HG03520 (cell line): ENCODE results near the gene TRIM14.

Experiments
- ATAC-seq: cut with Tn5 transposase; IDR thresholded peaks from one replicate; pipeline ENCODE4 v1.9.1; 2021; ENCODE audit warnings: mild to moderate bottlenecking, moderate library complexity; ENCODE audit not compliant: unreplicated experiment

Gene TRIM14

DNA sequence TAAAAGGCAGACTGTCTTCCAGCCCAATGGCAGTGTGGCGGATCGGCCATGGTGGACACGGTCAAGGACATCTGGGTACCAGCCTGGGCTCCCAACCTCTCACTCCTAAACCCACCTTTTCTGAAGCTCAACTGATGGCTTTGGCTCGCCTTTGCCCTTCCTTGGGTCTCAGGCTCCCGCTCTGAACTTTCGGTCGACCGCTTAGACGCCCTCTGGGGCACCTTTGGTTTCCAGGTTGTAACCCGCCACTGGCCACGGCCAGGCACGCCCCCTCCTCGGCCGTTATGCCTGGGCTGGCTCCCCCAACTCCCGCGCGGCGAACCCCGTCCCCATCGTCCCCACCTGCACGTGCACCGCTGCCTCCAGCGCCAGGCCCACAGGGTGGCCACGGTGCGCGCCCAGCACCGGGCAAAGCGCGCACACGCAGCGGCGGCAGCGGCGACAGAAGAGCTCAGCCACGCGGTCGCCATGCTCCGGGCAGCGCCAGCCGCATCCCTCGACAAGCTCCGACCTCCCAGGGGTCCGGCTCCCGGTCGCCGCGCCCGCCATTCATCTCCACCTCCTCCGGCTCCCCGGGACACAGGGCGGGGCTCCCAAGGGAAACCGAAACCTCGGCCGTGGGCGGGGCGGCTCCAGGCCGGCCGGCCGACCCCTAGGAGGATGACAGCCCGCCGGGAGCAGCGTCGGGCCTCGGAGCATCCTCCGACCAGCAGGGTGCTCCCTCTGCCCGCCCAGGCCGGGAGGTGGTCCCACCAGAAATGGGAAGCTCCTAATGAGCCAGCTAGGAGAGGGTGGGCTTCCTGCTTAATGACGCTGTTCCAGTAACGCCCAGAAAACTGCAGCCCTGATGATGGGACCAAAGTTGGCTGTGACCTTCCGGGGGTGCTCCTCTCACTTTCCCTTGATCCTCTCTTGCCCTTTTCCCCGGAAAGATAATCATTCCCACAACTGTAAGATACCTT is at the start of gene TRIM14:
Gene TRIM14, minus strand, starts transcription at position 583 of the 962 bp plus-strand sequence. Its CDS starts 34 bp downstream, at position 549.
- ATAC-seq: peak; percentile 45

DNA sequence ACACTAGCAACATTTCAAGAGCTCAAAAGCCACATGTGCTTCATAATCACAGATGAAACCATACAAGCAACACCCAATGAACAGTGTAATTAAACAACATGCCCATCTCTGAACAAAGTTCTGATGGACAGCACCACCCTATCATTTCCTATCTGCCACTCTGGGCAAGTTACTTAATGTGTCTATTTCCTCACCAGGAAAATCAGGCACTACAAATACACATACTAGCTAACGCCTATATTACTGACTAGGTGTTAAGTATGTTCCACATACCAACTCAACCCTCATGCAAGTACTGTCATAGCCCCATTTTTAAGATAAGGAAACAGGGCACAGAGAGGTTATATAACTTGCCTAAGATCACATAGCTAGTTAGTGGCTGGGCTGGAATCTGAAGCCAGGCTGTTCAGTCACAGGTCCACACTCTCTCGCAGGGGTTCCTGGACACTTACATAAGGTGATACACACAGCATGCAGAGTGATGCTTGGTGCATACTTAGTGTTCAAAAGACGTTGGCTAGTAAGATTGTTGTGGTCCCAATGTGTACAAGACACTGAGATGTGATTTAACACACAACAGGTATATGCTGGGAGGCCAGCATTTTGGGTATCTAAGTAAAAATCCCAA is 49.2 kb upstream of the TRIM14 start:
- ATAC-seq: no peak

DNA sequence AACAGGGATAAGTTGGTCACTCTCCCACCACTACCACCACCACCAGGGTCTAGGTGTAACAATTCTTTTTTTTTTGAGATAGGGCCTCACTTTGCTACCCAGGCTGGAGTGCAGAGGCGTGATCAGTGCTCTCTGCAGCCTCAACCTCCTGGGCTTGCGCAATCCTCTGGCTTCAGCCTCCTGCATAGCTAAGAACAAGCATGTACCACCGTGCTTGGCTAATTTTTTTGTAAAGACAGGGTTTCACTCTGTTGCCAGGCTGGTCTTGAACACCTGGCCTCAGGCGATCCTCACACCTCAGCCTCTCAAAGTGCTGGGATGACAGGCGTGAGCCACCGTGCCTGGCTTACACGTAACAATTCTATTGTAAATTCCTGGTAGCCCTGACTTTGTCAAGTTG is 45.9 kb upstream of the TRIM14 start:
- no peak for ATAC-seq

DNA sequence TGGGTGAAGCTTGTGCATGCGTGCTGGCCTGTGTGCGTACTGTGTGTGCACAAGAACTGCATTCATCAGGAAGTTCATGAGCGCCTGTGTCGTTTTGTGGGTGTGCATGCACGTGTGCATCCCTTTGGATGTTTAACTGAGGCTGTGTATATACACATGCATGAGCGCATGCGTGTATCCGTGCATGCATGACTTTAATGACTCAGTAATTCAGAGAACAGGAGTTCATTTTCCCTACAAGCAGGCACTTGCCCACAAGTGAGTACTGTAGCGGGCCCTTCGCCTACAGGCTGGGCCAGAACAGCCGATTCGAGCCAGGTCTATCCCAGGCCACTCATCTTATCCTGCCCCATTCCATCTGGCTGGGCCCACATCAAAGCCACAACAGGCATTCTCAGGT is 43.6 kb upstream of the TRIM14 start:
- ATAC-seq: no peak

DNA sequence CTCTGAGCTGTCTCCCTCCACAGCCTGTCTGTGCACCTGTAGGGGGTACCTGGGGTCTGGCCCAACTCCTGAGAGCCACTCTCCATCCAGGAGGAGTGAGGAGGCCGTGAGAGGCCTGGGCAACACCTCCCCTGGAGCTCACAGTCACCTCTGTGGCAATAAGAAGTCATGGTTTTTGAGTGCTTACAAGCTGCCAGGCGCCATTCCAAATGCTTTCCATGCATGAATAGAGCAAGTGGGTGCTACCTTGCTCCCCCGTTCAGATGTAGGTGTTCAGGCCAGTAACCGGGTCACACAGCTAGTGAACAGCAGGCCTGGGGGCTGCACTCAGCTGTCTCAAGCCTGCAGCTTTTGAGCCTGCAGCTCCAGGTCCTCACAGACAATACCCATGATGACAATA is 42.8 kb upstream of the TRIM14 start:
- no peak for ATAC-seq

DNA sequence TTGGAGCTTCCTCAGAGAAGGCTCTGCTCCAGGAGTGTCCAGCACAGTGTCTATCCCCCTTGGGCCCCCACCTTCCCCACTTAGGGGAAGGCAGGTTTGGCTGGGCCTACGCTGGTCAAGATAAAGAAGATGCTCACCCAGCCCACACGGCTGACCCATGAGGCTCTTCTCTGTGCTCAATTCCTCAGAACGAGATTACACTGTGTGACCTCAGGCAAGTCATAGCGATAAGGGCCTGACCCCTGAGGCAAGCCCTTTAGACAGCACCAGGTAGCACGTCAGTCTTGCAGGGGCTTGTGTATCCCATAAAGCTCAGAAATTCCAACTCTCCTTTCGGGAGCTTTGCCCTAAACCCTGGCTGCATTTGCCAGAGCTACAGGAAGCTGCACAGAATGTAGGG is 40.8 kb upstream of the TRIM14 start:
- ATAC-seq: no peak

GRCh38 chr9:98159301-98159700 is 40.3 kb upstream of the TRIM14 start:
- no peak for ATAC-seq

DNA sequence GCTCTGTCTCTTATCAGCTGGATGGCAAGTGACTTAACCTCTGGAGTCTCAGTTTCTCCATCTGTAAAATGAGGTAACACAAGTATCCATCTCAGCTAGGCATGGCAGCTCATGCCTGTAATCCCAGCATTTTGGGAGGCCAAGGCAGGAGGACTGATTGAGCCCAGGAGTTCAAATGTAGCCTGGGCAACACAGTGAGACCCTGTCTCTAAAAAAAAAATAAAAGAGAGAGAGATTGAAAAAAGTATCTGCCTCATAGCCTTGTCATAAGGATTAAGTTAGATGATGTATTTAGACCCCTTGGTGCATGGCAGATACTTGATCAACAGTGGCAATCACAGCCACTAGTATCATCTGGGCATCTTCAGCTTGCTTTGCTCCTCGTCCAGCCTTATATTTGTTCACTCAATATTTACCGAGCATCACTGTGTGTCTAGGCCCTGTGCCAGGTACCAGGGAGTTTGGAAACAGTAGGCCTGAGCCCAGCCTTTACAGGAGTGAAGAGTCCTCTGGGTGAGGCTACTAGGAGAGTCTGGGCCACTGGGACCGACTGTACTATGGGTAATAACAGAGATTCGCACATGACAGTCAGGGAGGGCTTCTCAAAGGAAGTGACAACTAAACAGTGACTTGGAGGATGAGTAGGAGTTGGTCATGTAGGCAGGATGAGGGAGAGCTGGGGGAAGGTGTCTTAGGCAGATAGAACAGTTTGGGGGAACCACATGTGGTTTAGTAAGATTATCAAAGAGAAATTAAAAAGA is 39.2 kb upstream of the TRIM14 start:
- no peak for ATAC-seq

- no peak for ATAC-seq
Observed at GRCh38 chr9:98157372-98157771, 38.4 kb upstream of the TRIM14 start.

DNA sequence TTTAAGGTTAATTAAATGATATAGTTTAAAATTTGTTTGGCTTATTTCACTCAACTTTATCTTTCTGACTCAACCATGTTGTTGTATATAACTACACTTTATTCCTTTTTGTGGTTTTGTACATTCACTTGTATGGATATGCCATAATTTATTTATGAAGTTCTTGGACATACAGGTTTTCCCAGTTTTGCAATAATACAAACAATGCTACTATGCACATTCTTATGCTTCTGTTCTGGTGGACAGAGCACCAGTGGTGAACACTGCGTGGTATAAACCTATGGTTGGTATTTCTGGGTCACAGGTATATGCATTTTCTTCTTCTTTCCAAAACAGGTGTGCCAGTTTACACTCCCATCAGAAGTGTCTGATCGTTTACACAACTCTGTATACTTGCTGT is 35.7 kb upstream of the TRIM14 start:
- no peak for ATAC-seq

DNA sequence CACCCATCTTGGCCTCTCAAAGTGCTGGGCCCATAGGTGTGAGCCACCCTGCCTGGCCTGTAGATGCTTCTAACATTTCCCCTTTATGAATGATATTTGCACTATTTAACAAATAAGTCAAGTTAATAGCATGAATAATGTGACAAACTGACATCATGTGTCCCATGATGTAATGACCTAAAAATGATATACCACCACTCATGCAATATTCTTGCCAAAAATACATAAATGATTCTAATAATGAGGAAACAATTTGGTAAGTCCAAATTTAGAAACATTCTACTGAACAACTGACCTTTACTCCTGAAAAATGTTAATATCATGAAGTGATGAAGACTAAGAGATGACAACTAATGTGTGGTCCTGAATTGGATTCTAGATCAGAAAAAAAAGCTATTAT is 33.5 kb upstream of the TRIM14 start:
- ATAC-seq: no peak

GRCh38 chr9:98150721-98151120 is 31.7 kb upstream of the TRIM14 start:
- no peak for ATAC-seq

- no peak for ATAC-seq
Observed at GRCh38 chr9:98150164-98150563, 31.1 kb upstream of the TRIM14 start.

DNA sequence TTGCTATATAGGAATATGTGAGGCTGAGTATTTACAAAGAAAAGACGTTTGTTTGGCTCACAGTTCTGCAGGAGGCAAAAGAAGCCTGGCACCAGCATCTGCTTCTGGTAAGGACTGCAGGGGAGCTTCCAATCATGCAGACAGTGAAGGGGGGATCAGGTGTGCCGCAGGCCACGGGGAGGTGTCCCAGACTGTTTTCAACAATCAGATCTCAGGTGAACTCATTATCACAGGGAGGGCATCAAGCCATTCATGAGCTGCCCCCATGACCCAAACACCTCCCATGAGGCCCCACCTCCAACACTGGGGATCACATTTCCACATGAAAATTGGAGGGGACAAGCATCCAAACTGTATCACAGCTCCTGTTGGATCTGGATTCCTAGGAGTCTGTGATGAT is 30.4 kb upstream of the TRIM14 start:
- ATAC-seq: no peak

- ATAC-seq: no peak
Observed at GRCh38 chr9:98148486-98148885, 29.5 kb upstream of the TRIM14 start.

DNA sequence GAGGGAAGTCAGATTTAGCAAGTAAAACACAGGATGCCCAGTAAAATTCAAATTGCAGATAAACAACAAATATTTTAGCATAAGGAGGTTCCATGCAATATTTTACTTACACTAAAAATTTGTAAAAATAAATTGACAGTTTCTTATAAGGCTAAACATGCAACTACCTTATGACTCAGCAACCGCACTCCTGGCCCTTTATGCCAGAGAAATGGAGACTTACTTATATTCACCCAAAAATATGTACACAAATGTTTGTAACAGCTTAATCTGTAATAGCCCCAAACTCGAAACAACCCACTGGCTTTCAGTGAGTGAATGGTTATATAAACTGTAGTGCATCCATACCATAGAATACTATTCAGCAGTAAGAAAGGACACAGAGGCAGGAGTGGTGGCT is 28.6 kb upstream of the TRIM14 start:
- ATAC-seq: no peak

- ATAC-seq: no peak
Observed at GRCh38 chr9:98146101-98146991, 27.3 kb upstream of the TRIM14 start.

- no peak for ATAC-seq
Observed at GRCh38 chr9:98144631-98145030, 25.6 kb upstream of the TRIM14 start.

GRCh38 chr9:98144076-98144475 is 25.1 kb upstream of the TRIM14 start:
- no peak for ATAC-seq

- no peak for ATAC-seq
Observed at GRCh38 chr9:98142925-98143481, 24.0 kb upstream of the TRIM14 start.
